ENCODE results near the gene ZSWIM6. TPM values are rescaled to one million over a fixed set of nuclear protein-coding genes. Genes with fewer than 3 reads are reported as not detected.
A peak's percentile ranks its signal among the peaks of the same experiment; 100 is the strongest.

The ZSWIM6 gene
- total RNA-seq, 2 donors from 2014 or later = 22.5 to 27.1 TPM

GRCh38 chr5:61304590-61305381 lies 27.3 kb upstream of the ZSWIM6 start:
- DNase-seq (peak; percentile 78 to 88), ATAC-seq (peak; percentile 90)
- intact Hi-C loops (cut with DNase I, micrococcal nuclease) = no loop called here

DNA sequence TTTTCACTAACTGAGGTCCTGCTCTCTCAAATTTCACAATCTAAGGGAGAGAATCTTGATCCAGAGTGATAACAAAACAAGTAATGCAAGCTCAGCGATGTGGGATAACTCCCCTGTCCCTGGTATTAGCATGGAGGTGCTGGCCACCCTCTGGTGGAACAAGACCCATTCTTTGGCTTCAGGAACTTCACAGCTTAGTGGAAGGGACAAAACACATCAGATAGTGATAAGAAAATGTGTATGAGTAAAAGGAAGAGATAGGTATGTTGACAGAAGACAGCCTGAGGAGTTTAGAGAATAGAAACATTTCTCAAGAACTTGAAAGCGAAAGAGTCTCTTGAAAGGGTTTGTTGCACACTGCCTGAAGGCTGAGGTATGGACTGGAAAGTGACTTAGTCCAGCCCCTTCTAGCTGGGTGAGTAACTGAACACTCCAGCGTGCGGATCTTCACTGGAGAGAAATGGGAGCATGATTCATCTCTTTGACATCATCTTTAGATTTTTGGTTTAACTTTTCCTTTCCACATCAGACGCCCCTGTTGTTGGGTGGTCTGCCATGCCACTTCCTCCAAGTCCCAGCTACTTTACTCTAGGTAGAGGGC lies 25.4 kb upstream of the ZSWIM6 start:
- ATAC-seq (no peak), DNase-seq (no peak)
- intact Hi-C loops (cut with DNase I, micrococcal nuclease) = no loop called here

- no peak for ATAC-seq
- DNase-seq = no peak
- intact Hi-C loops (cut with DNase I, micrococcal nuclease) = no loop called here
Observed at GRCh38 chr5:61307191-61307590, 24.9 kb upstream of the ZSWIM6 start.

- no peak for ATAC-seq
- intact Hi-C loops (cut with DNase I, micrococcal nuclease) = no loop called here
Observed at GRCh38 chr5:61307611-61308010, 24.4 kb upstream of the ZSWIM6 start.

GRCh38 chr5:61308712-61309111 lies 23.3 kb upstream of the ZSWIM6 start:
- intact Hi-C loops (cut with DNase I, micrococcal nuclease) = no loop called here
- DNase-seq (no peak), ATAC-seq (no peak)

More at GRCh38 chr5:61307611-61308010, 24.4 kb upstream of the ZSWIM6 start:
- no peak for DNase-seq

DNA sequence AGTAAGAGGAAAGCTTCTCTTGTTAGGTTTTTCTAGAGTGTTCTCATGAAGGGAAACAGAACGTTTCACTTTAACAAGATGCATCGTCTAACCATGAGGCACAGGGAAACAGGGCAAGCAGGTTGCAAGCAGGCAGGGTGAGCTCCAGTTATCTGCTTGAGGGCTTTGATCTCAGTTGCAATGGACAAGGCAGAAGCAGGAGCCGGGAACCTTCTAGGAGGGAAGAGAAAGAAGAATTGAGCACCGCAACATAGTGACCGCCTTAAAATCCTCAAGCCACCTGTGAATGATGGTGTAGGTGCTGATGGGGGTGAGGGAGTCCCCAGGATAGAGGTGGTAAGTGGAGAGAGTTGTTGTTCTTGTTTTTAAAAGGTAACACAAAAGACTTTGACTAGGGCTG lies 22.9 kb upstream of the ZSWIM6 start:
- intact Hi-C loops (cut with DNase I, micrococcal nuclease) = no loop called here
- ATAC-seq = no peak
- no peak for DNase-seq

DNA sequence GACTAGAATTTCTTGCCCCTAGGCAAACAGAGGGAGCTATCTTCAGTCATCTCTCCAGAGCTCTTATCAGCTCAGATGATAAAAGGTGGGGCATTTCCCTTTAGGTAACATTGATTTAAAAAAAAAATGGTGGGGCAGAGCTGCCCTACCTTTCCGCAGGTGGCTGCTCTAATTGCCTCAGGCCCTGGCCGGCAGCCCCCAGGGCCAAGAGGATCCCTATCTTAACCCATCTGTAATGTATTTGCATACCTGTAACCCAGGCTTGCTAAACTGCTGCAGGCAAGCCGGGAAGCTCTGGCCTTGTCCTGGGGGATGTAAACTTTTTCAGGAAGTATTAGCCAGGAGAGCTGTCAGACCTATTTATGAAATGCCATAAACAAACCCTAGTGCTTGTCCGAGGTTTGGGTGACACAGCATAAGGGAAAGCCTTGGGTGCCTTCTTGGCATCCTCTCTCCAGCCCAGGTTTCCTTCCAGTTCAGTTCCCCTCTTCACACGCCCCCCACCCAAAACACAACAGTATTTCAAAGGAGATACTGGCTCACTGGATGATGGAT lies 20.9 kb upstream of the ZSWIM6 start:
- ATAC-seq (peak; percentile 24), DNase-seq (no peak)
- intact Hi-C loops (cut with DNase I, micrococcal nuclease) = no loop called here

GRCh38 chr5:61311836-61312808 lies 19.9 kb upstream of the ZSWIM6 start:
- DNase-seq (no peak), ATAC-seq (no peak)
- intact Hi-C loops (cut with DNase I, micrococcal nuclease) = no loop called here

GRCh38 chr5:61313960-61314681 lies 17.9 kb upstream of the ZSWIM6 start:
- ATAC-seq (peak; percentile 28), DNase-seq (no peak)
- intact Hi-C loops (cut with DNase I, micrococcal nuclease) = no loop called here

DNA sequence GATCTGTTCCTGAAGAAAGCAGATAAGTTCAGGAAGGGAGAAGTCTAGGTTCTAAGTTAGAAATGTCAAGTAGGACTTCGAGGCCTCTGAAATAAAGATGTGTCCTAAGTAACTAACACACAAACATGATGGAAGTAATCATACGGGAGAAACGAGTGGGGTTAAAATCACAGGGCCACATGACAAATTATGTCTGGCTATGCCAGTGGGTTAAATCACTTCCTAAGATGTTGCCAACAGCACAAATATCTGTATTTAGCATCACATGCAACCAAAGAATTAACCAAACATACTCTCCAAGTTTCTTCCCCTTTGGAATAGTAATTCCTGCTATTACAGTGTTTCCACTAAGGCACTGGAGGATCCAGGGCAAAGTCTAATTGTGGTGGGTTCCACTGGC lies 13.7 kb upstream of the ZSWIM6 start:
- intact Hi-C loops (cut with DNase I, micrococcal nuclease) = no loop called here
- DNase-seq (no peak), ATAC-seq (no peak)

- ATAC-seq (peak; percentile 44), DNase-seq (peak; percentile 51 to 53)
- intact Hi-C loops (cut with DNase I, micrococcal nuclease) = no loop called here
Observed at GRCh38 chr5:61319388-61320146, 12.5 kb upstream of the ZSWIM6 start.

GRCh38 chr5:61320860-61321259 lies 11.2 kb upstream of the ZSWIM6 start:
- DNase-seq (no peak), ATAC-seq (no peak)
- intact Hi-C loops (cut with DNase I, micrococcal nuclease) = no loop called here

DNA sequence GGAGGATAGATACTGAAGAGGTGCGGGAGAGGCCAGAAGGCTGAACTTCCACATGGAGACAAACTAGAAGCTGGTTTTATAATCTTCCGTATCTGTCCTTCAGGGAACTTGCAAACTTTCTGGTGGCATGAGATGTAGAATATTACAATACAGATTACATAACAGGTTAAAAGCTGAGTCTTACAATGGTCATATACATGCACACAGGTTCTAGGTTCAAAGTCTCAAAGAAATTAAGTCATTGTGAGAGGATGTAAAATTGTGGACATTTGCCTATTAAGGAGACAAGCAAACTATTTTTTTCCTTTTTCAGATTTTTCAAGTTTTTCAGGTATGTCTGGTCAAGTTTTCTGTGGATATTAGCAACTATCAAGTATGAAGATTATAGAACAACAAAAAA lies 10.4 kb upstream of the ZSWIM6 start:
- DNase-seq = no peak
- ATAC-seq = peak; percentile 67
- intact Hi-C loops (cut with DNase I, micrococcal nuclease) = no loop called here

DNA sequence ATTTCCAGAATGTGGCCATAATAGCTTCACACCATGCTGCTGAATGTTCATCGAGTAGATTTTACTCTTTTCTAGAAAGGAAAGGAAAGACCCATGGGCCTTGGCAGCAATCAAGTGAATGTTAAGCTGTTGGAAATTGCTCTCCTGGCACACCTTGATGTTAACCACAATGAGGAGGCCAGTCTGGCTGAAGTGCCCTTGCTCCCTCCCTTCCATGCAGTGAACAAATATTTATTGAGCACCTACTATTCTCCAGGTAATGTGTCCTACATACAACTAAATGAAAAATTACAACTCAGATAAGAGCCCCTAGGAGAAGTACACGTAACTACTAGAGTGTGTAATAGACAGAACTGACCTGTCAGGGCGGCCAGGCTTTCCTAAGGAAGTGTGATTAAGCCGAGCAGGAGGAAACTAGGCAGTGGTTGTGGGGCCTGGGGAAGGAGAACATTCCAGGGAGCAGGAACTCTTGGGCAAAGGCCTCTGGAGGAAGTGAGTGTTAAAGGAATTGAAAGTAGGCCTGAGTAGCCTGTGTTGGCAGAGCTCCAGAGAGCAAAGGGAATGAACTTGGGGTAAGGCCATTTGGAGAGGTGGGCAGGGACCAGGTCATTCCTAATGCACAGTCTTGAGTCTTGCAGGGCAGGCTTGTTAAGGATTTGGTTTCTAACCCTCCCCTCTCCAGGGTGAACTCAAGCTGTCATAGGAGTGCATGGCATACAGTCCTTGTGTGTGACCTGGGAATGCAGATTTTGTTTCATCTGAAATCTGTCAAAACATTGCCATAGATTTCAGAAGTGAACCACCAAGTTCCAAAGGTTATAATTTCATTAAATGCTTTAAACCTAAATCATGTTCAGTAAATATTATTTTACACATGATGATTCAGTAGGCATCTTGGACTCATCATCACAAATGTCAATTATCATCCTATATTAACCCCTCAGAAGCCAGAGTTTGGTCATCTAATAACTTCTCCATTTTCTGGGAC lies 9.0 kb upstream of the ZSWIM6 start:
- DNase-seq (peak; percentile 68 to 81), ATAC-seq (peak; percentile 71)
- intact Hi-C loops (cut with DNase I, micrococcal nuclease) = no loop called here

GRCh38 chr5:61327760-61328753 lies 4.0 kb upstream of the ZSWIM6 start:
- no peak for DNase-seq
- intact Hi-C loops (cut with DNase I, micrococcal nuclease) = no loop called here

More at GRCh38 chr5:61327760-61328753, 4.0 kb upstream of the ZSWIM6 start:
- ATAC-seq = no peak
